Coronary artery (tissue), 2 donors: ENCODE results near the gene FAM20C.

Source experiments
- DNase-seq: peaks from one replicate; pipeline ENCODE4 v3.0.0-alpha.2; 2017; ENCODE audit warnings: low spot score
- H3K27ac ChIP-seq, 2 donors: fragments of 200-600 bp; sonication (generic); one replicate each; pipeline ENCODE4 v1.5.1; 2016 to 2019
- H3K4me3 ChIP-seq: fragments of 200-600 bp; sonication (generic); 2 replicates; pipeline ENCODE4 v1.5.1; 2016; ENCODE audit warnings: mild to moderate bottlenecking, moderate library complexity
- TF ChIP-seq, protein P1 (sequence below): fragments of 200-600 bp; sonication (generic); IDR thresholded peaks from one replicate; pipeline ENCODE4 v1.5.1; 2019; ENCODE audit warnings: antibody characterized with exemption

Gene FAM20C

DNA sequence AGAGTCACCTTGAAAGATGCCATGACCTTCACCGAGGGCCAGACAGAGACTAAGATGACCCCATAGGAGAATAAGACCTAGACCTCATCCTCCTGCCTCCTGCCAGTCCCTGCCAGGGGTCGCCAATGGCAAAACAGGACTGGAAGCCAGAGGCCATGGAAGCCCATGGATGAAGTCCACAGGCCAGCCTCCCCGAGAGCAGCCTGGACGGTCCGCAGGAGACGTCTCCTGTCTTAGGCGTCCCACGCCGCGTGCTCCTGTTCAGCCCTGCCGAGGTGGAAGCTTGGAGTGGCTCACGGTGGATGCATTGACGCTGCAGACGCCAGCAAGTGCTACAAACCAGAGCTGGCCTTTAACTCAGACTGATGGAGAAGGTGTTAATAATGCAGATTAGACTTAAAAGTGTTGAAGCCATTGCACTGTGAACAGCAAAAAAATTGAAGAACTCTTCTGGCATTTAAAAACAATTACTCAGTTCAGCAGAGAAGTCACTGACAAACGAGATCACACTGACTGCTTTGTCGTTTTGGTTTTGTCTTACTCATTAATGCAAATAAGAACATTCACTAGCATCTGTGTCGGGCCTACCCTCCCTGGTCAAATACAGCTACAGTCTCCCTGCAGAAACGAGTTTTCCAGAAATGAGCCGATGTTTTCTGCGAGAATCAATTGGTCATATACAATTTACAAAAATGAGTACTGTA lies 38.1 kb upstream of the FAM20C start:
- TF ChIP-seq, protein P1, sequence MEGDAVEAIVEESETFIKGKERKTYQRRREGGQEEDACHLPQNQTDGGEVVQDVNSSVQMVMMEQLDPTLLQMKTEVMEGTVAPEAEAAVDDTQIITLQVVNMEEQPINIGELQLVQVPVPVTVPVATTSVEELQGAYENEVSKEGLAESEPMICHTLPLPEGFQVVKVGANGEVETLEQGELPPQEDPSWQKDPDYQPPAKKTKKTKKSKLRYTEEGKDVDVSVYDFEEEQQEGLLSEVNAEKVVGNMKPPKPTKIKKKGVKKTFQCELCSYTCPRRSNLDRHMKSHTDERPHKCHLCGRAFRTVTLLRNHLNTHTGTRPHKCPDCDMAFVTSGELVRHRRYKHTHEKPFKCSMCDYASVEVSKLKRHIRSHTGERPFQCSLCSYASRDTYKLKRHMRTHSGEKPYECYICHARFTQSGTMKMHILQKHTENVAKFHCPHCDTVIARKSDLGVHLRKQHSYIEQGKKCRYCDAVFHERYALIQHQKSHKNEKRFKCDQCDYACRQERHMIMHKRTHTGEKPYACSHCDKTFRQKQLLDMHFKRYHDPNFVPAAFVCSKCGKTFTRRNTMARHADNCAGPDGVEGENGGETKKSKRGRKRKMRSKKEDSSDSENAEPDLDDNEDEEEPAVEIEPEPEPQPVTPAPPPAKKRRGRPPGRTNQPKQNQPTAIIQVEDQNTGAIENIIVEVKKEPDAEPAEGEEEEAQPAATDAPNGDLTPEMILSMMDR, result no peak
- Histone ChIP-seq H3K27ac (no peak overlapping the region), H3K4me3 (no peak overlapping the region)
- DNase-seq, result no peak

DNA sequence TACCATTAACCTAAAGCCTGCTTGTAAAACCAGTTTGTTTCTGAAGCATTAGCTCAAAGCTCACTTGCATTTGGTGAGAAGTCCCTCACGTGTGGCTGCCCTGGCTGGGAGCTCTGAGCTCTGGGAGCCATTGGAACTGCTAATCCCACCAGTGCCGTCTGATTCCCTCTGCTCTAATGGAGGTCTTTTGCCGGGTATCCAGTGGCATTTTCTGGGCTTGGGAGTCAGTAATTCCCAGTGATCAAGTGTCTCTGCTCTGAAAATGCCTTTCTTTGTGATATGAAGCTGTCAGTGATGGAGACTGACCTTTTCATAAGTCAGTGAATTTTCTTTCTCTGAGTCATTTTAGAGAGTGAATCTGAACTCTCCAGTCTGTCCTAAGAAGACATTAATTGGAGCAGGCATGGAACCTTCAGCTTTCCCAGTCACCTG lies 36.9 kb upstream of the FAM20C start:
- Histone ChIP-seq H3K4me3 (no peak overlapping the region), H3K27ac (no peak overlapping the region)
- TF ChIP-seq, protein P1, result no peak
- no peak for DNase-seq

DNA sequence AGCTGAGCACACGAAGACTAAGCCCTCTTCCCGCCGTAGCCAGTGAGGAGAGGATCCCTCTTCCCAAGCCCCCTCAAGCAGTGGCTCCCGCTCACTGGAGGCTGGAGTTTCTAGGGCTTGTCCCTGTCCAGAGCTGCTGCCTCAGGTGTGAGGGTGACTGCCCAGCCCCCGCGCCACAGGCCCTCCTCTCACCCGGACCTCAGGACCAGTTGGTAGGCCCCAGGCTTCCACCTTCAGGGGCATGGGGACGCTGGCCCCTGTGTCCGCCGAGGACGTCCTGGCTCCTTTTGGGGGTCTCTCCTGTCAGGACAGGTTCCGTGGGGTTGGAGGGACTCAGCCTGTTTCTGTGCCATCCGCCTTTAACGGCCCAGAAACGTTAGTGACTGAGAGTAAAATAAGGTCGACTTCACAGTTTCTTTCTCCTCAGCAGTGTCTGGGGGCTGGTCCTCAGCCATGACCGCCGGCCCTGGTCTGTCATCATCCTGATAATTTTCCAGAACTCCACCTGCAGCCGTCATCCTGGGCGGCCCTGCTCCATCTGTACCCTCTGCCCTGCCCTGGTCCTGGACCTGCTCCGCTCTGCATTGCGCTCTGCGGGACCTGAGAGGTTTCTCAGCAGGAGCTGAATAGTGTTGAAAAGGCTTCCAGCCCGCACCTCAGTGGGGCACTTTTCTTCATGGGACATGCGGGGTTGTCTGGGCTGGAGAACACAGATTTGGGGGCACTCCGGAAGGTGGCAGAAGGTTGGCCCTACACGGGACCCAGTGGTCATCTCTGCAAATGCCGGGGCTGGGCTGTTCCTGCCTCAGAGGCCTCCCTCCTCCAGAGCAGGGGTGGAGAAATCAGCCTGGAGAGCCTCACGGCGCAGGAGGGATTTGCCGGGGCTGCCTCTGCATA lies 36.0 kb upstream of the FAM20C start:
- Histone ChIP-seq H3K4me3 (no peak overlapping the region), H3K27ac (no peak overlapping the region)
- no peak for DNase-seq
- TF ChIP-seq, protein P1, result no peak

DNA sequence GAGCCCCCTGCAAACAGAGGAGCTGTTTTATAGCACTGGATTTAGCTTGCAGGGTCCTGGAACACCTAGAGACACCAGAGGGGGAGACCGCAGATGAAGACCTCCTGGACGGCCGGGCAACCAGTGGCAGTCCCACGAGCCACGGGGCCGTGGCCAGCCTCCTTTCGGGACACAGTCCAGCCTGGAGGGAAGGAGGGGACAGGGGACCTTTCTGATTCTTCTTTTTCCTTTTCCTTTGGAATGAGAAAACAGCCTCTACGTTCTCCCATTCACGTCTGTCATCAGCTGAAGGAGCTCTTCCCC lies 35.4 kb upstream of the FAM20C start:
- no peak overlapping the region for H3K27ac ChIP-seq
- no peak overlapping the region for H3K4me3 ChIP-seq
- TF ChIP-seq, protein P1, result no peak
- no peak for DNase-seq

DNA sequence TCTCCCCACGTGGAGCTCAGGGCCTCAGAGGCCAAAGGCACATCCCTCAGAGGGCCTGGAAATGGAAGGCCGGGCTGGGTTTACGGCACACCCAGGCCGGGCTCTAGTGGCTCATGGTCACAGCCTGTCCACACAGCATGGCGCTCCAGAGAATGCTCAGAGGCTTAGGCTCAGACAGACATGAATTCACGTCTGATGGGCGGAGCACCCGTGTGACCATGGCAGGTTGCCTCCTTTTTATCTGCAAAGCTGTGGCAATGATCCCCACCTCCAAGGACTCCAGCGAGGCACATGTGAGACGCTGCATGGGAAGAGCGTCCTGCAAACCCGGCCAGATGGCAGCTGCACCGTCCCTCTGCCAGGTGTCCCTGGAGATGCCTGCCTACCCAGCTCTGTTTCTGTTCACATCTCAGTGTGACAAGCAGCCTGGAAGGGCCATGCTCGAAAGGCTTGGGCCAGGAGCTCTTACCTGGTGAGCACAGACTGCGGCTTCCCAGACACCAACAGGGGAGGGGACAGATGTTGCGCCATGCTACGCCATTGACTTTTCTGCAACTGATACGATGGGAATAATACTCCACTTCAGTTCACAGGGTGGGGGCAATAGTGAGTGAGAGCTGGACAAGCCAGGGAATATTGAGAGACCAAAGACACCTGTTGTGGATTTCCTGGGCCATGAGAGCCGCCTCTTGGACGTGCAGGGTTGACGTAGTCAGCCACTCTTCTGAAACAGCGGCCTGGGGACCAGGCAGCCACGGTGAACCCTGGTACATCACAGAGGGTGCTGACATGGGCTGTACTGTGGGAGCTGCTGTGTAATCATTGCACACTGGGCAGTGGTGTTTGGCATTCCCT lies 34.4 kb upstream of the FAM20C start:
- TF ChIP-seq, protein P1, result no peak
- no peak for DNase-seq

DNA sequence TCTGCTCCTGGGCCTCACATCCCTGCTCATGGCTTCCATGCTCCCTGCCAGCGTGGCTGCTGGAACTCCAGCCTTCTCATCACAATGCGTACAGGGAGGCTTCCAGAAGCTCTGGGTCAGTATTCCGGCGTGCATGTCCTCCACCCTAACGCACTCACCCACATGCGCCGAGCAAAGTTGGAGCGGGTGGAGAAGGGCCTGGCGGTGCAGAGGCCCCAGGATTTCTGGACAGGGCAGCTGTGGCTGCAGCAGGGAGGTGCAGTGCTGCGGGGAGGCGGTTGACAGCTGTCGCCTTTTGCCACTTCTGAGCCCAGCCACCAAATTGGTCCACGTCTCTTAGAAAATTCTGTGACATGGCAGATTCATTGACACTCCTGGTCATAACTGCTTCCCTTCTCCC lies 33.6 kb upstream of the FAM20C start:
- TF ChIP-seq, protein P1, result no peak
- DNase-seq, result no peak
- Histone ChIP-seq H3K27ac (no peak overlapping the region), H3K4me3 (no peak overlapping the region)

More for the DNA sequence above, 34.4 kb upstream of the FAM20C start:
- Histone ChIP-seq H3K27ac (no peak overlapping the region), H3K4me3 (no peak overlapping the region)
